ENCODE measurements around the gene POLA1. TPM values are rescaled to one million over a fixed set of nuclear protein-coding genes. Genes with fewer than 3 reads are reported as not detected.

The POLA1 gene
- total RNA-seq, 1 donor from 2014 or later: 18.7 TPM

DNA sequence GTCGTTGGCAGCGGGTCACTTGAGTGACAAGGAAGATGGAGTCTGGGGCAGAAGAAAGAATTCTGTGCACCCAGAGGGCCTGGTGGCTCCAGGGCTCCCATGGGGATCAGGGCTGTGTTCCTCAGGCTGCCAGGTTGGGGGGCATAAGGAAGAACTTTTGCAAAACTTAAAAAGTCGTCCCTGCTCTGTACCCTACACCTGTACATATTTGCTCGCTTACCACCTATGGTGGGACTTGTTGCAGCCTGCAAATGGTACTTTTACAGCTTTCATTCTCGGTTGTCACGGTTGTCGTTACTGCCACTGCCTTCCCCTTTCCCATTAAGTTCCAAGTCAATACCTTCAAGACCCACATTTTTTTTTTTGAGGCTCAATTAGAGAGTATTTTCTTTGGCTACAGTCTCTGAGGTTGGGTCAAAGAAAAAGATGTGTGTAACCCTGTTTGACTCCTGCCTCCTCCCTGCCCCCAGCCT lies 312.9 kb downstream of the POLA1 start:
- ATAC-seq (ENCODE audit: low read depth) (no peak), DNase-seq (no peak)
- TF ChIP-seq, protein P1, sequence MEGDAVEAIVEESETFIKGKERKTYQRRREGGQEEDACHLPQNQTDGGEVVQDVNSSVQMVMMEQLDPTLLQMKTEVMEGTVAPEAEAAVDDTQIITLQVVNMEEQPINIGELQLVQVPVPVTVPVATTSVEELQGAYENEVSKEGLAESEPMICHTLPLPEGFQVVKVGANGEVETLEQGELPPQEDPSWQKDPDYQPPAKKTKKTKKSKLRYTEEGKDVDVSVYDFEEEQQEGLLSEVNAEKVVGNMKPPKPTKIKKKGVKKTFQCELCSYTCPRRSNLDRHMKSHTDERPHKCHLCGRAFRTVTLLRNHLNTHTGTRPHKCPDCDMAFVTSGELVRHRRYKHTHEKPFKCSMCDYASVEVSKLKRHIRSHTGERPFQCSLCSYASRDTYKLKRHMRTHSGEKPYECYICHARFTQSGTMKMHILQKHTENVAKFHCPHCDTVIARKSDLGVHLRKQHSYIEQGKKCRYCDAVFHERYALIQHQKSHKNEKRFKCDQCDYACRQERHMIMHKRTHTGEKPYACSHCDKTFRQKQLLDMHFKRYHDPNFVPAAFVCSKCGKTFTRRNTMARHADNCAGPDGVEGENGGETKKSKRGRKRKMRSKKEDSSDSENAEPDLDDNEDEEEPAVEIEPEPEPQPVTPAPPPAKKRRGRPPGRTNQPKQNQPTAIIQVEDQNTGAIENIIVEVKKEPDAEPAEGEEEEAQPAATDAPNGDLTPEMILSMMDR (IDR thresholded peaks at IDR 0.05): no peak
- peaks cover 32% of the 10 kb centered on the region for H3K27me3 Mint-ChIP-seq
- H3K9me3 Mint-ChIP-seq: no peaks in the 10 kb centered on the region
- peaks cover 16% of the 10 kb centered on the region for H3K4me1 Mint-ChIP-seq
- no peak overlapping the region for H3K4me3 Mint-ChIP-seq
- CTCF ChIA-PET: no interaction called here
- POLR2A ChIA-PET: no interaction called here
- no peak overlapping the region for H3K27ac Mint-ChIP-seq
- intact Hi-C loops (cut with micrococcal nuclease): no loop called here
- H3K36me3 Mint-ChIP-seq (ENCODE audit: low read depth): no peaks in the 10 kb centered on the region

DNA sequence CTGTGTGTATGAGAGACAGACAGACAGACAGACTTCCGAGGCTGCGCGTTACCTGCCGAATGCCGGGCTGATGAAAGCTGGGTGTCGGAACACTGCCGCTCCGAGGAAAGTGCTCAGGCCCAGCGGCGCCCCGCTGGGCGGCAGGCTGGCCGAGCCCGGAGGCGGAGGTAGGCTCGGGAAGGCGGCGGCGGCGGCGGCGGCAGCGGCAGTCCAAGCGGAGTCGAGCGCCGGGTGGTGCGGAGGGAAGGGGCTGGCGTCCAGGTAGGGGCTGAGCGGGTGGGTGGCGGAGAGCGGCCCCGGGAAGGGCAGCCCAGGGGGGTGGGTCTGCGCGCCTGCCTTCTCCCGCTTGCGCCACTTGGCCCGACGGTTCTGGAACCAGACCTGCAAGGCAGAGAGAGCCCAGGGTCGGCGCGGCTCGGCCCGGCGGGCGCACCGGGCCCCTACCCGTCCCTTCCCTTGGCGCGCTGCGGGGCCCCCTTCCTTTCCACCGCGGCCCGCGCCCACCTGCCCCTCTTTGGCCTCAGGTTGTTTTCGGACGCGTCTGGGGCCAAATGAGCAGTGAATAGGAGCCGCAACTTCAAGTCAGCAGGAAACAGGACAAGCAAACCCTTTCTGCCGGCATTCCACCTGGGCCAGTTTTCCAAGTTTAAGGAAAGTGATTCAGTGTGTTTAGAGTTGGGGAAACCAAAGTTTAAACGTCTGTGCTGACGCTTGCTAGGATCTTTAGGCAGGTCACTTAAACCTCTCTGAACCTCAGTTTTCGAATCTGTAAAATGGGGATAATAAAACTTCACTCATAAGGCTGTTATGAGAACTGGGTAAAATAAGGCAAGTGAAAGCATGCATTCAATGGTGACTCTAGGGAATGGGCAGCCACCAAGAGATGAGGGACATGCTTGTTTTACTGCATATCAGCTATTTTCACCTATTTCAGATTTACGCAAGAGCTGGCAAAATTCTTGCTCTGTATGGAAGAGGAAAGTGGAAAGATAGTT lies 313.6 kb downstream of the POLA1 start:
- DNase-seq: no peak
- ATAC-seq (ENCODE audit: low read depth): no peak
- TF ChIP-seq, protein P1 (IDR thresholded peaks at IDR 0.05): no peak
- Mint-ChIP-seq H3K9me3 (no peaks in the 10 kb centered on the region), H3K4me3 (no peak overlapping the region), H3K27ac (no peak overlapping the region), H3K27me3 (peaks cover 29% of the 10 kb centered on the region), H3K36me3 (ENCODE audit: low read depth) (no peaks in the 10 kb centered on the region), H3K4me1 (peaks cover 16% of the 10 kb centered on the region)
- intact Hi-C loops (cut with micrococcal nuclease): no loop called here
- ChIA-PET CTCF (no interaction called here), POLR2A (no interaction called here)

DNA sequence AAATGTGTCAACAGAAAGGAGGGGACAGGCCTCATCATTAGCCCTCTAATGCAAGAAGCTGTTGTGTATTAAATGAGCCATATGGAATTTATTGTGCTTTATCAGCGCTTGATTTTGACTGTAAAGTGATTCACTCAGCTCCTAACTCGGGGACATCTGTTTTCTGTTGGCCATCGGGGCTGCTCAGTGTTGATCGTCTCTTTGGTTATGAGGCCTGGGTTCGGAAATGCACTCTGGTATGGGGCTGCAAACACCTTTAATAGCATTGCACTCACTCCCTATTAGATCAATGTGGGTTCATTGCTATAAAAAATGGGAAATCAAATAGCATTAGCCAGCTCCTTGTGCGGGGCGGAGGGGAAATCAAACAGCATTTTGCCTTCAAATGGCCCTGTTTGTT lies 315.7 kb downstream of the POLA1 start:
- Mint-ChIP-seq H3K4me1 (peaks cover 17% of the 10 kb centered on the region), H3K36me3 (ENCODE audit: low read depth) (no peaks in the 10 kb centered on the region), H3K27ac (no peak overlapping the region), H3K4me3 (no peak overlapping the region), H3K9me3 (no peaks in the 10 kb centered on the region), H3K27me3 (peaks cover 29% of the 10 kb centered on the region)
- DNase-seq (no peak), ATAC-seq (ENCODE audit: low read depth) (no peak)
- POLR2A ChIA-PET: no interaction called here
- TF ChIP-seq, protein P1 (IDR thresholded peaks at IDR 0.05): no peak
- intact Hi-C loops (cut with micrococcal nuclease): no loop called here
- CTCF ChIA-PET: no interaction called here

DNA sequence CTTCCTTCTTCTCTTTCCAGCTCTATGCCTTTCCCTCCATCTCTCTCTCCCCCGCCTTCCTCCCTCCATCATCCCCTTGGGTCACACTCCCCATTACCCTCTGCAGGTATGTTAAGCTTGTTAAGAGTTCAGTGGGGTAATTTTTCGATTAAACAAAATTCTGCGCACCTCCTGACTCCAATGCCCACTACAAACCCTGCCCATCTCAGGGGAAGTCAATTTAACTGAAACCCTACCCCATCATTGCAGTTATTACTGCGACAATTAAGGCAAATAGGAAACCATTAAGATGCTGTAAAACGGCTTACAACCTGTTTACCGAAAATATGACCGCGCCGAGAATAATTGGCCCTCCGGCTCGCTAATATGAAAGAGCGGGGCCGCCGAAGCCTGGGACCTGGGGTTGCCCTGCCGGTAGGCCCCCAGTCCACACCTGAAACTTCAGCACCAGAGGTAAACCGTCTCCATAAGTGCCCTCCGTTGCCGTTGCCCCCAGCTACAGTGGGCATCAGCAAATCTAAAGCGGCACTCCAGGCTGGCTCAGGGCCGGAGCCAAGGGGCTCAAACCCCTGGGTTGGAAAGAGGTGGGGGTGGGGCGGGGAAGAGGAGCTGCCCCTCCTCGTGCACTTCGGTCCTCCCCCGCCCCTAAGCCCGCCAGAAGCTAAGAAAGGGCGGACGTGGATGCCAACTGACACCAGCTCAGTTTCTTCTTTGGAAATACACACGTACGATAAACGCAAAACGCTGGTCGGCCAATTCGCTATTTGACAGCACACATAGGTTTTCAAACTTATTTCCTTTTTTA lies 317.3 kb downstream of the POLA1 start:
- ATAC-seq (ENCODE audit: low read depth): no peak
- no peak overlapping the region for H3K4me3 Mint-ChIP-seq
- H3K27ac Mint-ChIP-seq: no peak overlapping the region
- peaks cover 20% of the 10 kb centered on the region for H3K4me1 Mint-ChIP-seq
- intact Hi-C loops (cut with micrococcal nuclease): no loop called here
- POLR2A ChIA-PET: no interaction called here
- H3K36me3 Mint-ChIP-seq (ENCODE audit: low read depth): no peaks in the 10 kb centered on the region
- H3K27me3 Mint-ChIP-seq: peaks cover 30% of the 10 kb centered on the region
- CTCF ChIA-PET: no interaction called here
- no peaks in the 10 kb centered on the region for H3K9me3 Mint-ChIP-seq
- TF ChIP-seq, protein P1 (IDR thresholded peaks at IDR 0.05): no peak
- no peak for DNase-seq
